HG03521 (cell line): ENCODE measurements around the gene FIZ1.
"Not testable (repeated sequence)": the region's sequence is repeated elsewhere in the genome, so short reads cannot be mapped to it uniquely, and the experiment has no call there.

Source experiments
- ATAC-seq: cut with Tn5 transposase; IDR thresholded peaks from one replicate; pipeline ENCODE4 v1.9.1; 2021; ENCODE audit warnings: mild to moderate bottlenecking, moderate library complexity; ENCODE audit not compliant: unreplicated experiment

Gene FIZ1

GRCh38 chr19:55578031-55578760 lies 21.1 kb downstream of the FIZ1 start:
- ATAC-seq, result no peak

GRCh38 chr19:55576746-55577145 lies 22.6 kb downstream of the FIZ1 start:
- ATAC-seq, result no peak

GRCh38 chr19:55573929-55574328 lies 25.4 kb downstream of the FIZ1 start:
- ATAC-seq, result not testable (repeated sequence)

GRCh38 chr19:55569477-55569876 lies 29.8 kb downstream of the FIZ1 start:
- not testable (repeated sequence) for ATAC-seq

- no peak for ATAC-seq
These were observed 31.5 kb downstream of the FIZ1 start for GRCh38 chr19:55567708-55568328.

- ATAC-seq, result no peak
These were observed 32.5 kb downstream of the FIZ1 start for GRCh38 chr19:55566823-55567222.

GRCh38 chr19:55563261-55563690 lies 36.0 kb downstream of the FIZ1 start:
- ATAC-seq, result no peak

- ATAC-seq, result no peak
These were observed 39.6 kb downstream of the FIZ1 start for GRCh38 chr19:55559684-55560083.

GRCh38 chr19:55554741-55555152 lies 44.6 kb downstream of the FIZ1 start:
- ATAC-seq, result no peak

- ATAC-seq, result no peak
These were observed 45.0 kb downstream of the FIZ1 start for GRCh38 chr19:55554302-55554701.

- no peak for ATAC-seq
These were observed 45.8 kb downstream of the FIZ1 start for GRCh38 chr19:55553217-55554182.

- no peak for ATAC-seq
These were observed 46.7 kb downstream of the FIZ1 start for GRCh38 chr19:55552620-55553019.

- ATAC-seq, result no peak
These were observed 47.1 kb downstream of the FIZ1 start for GRCh38 chr19:55552206-55552605.

GRCh38 chr19:55550321-55550650 lies 49.0 kb downstream of the FIZ1 start:
- no peak for ATAC-seq

GRCh38 chr19:55549500-55550320 lies 49.6 kb downstream of the FIZ1 start:
- ATAC-seq, result no peak

- no peak for ATAC-seq
These were observed 52.3 kb downstream of the FIZ1 start for GRCh38 chr19:55546822-55547614.

GRCh38 chr19:55546011-55546410 lies 53.3 kb downstream of the FIZ1 start:
- no peak for ATAC-seq

- ATAC-seq, result no peak
These were observed 53.9 kb downstream of the FIZ1 start, which contains the start of gene SBK3 for GRCh38 chr19:55545443-55545842. SBK3 (minus strand) TSS chr19:55545543; CDS start chr19:55545543, 0 bp downstream.

- ATAC-seq, result no peak
These were observed 54.4 kb downstream of the FIZ1 start for GRCh38 chr19:55544776-55545439.
